ENCODE results near the gene LCN15. TPM values are rescaled to one million over a fixed set of nuclear protein-coding genes. Genes with fewer than 3 reads are reported as not detected.
"Not testable (repeated sequence)": the region's sequence is repeated elsewhere in the genome, so short reads cannot be mapped to it uniquely, and the experiment has no call there.

Gene LCN15
- total and polyA plus RNA-seq, 2 of the 13 experiments (the other 11 are each of a cell fraction or from before 2014, with no cell fraction given) = 1.3 to 53.7 TPM

DNA sequence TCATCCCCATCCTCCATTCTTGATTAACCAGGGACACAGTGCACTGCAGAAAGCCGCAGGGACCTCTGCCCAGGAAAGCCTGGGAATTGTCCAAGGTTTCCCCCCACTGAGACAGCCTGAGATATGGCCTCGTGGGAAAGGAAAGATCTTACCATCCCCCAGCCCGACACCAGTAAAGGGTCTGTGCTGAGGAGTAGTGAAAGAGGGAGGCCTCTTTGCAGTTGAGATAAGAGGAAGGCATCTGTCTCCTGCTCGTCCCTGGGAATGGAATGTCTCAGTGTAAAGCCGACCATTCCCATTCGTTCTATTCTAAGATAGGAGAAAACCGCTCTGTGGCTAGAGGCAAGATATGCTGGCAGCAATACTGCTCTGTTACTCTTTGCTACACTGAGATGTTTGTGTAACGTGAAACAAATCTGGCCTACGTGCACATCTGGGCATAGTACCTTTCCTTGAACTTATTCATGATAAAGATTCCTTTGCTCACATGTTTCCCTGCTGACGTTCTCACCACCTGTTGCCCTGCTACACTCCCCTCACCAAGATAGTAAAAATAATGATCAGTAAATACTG lies 32.5 kb upstream of the LCN15 start:
- H3K27me3 ChIP-seq (ENCODE audit: control insufficient read depth in 1 of 2, insufficient read depth in 2 of 2, low read length in 2 of 2); ATAC-seq; H3K9ac ChIP-seq (ENCODE audit: insufficient read depth, low read depth, low read length); BruUV-seq (replicated peaks); FAIRE-seq; H4K20me1 ChIP-seq (ENCODE audit: insufficient read depth, low read length); H3K4me3 ChIP-seq (replicated peaks in 1 of 3; ENCODE audit: insufficient read depth in 1 of 3, low read depth in 2 of 3, low read length in 3 of 3); intact Hi-C loops (cut with micrococcal nuclease; ENCODE audit: unreplicated experiment); CTCF ChIA-PET (ENCODE audit: low intra/inter-chr PET ratio, low total read pairs); H2AFZ ChIP-seq (ENCODE audit: low read length); POLR2A ChIA-PET; in situ Hi-C loops (cut with HindIII; ENCODE audit: extremely low pct_ligation_motif_present, low pct_unique_long_range_greater_than_20kb); DNase-seq (ENCODE audit: low spot score); H3K9me3 ChIP-seq (ENCODE audit: low read length); TF ChIP-seq SOX13 (CRISPR knock-in tag; conservative IDR thresholded peaks at IDR 0.05 in 1 of 2, IDR thresholded peaks at IDR 0.05 in 1 of 2): not testable (repeated sequence)
- Histone ChIP-seq H3K4me1 (ENCODE audit: insufficient read depth, low read length) (peaks cover 79% of the 10 kb centered on the region), H3K36me3 (replicated peaks in 1 of 2; ENCODE audit: control insufficient read depth in 1 of 2, insufficient read depth in 2 of 2, low read length in 2 of 2) (0 out of 5 replicates have a peak, but pooled peaks cover 0 to 12% of the 10 kb centered on the region in 2 experiments), H3K79me2 (ENCODE audit: insufficient read depth, low read length) (peaks cover 46% of the 10 kb centered on the region), H3K27ac (ENCODE audit: extremely low read length, insufficient read depth, low read length) (peak overlapping the region; percentile 53), H3K4me2 (ENCODE audit: low read depth, low read length) (peak overlapping the region; percentile 48)
- 6% methylated on average over 9 of the region's 10 CpGs for WGBS (ENCODE audit: low lambda C conversion rate)
- peak; percentile 22; the same call in 1 of the 2 replicates for TF ChIP-seq GATA4 (IDR thresholded peaks at IDR 0.05; ENCODE audit: borderline replicate concordance, low read depth)
- TF ChIP-seq ERF (CRISPR knock-in tag; IDR thresholded peaks at IDR 0.05) = peak; percentile 28; the same call in 1 of the 2 replicates
- TF ChIP-seq POLR2AphosphoS5 (IDR thresholded peaks at IDR 0.05; ENCODE audit: low read depth, low read length) = peak; percentile 36; the same call in 1 of the 2 replicates
- TF ChIP-seq ZBTB42 (CRISPR knock-in tag; IDR thresholded peaks at IDR 0.05) = peak; percentile 39; the same call in 1 of the 2 replicates
- TF ChIP-seq SOX13 (IDR thresholded peaks at IDR 0.05) = 0 out of 2 replicates have a peak, but pooled peaks have one; percentile 12
- TF ChIP-seq SAP130 (CRISPR knock-in tag; IDR thresholded peaks at IDR 0.05; ENCODE audit: low read depth) = peak; percentile 61
- TF ChIP-seq, protein P1, sequence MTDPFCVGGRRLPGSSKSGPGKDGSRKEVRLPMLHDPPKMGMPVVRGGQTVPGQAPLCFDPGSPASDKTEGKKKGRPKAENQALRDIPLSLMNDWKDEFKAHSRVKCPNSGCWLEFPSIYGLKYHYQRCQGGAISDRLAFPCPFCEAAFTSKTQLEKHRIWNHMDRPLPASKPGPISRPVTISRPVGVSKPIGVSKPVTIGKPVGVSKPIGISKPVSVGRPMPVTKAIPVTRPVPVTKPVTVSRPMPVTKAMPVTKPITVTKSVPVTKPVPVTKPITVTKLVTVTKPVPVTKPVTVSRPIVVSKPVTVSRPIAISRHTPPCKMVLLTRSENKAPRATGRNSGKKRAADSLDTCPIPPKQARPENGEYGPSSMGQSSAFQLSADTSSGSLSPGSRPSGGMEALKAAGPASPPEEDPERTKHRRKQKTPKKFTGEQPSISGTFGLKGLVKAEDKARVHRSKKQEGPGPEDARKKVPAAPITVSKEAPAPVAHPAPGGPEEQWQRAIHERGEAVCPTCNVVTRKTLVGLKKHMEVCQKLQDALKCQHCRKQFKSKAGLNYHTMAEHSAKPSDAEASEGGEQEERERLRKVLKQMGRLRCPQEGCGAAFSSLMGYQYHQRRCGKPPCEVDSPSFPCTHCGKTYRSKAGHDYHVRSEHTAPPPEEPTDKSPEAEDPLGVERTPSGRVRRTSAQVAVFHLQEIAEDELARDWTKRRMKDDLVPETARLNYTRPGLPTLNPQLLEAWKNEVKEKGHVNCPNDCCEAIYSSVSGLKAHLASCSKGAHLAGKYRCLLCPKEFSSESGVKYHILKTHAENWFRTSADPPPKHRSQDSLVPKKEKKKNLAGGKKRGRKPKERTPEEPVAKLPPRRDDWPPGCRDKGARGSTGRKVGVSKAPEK (CRISPR knock-in tag; IDR thresholded peaks at IDR 0.05; ENCODE audit: borderline replicate concordance) = 0 out of 2 replicates have a peak, but pooled peaks have one; percentile 27
- TF ChIP-seq FOXA3 (CRISPR knock-in tag; IDR thresholded peaks at IDR 0.05) = peak; percentile 49; the same call in 1 of the 2 replicates
- 0 out of 2 replicates have a peak, but pooled peaks have one; percentile 28 for TF ChIP-seq ZNF792 (CRISPR knock-in tag; IDR thresholded peaks at IDR 0.05)
- peak; percentile 69; the same call in 1 of the 2 replicates for TF ChIP-seq ARNTL (CRISPR knock-in tag; IDR thresholded peaks at IDR 0.05)
- 0 out of 2 replicates have a peak, but pooled peaks have one; percentile 35 for TF ChIP-seq ZNF558 (CRISPR knock-in tag; IDR thresholded peaks at IDR 0.05; ENCODE audit: borderline replicate concordance)
- TF ChIP-seq ZNF263 (CRISPR knock-in tag; IDR thresholded peaks at IDR 0.05) = peak; percentile 61
- TF ChIP-seq ZUFSP (CRISPR knock-in tag; IDR thresholded peaks at IDR 0.05; ENCODE audit: borderline replicate concordance) = 0 out of 2 replicates have a peak, but pooled peaks have one; percentile 42
- peak; percentile 56; the same call in 1 of the 2 replicates for TF ChIP-seq TFAP4 (IDR thresholded peaks at IDR 0.05; ENCODE audit: borderline replicate concordance, low read depth)
